ENCODE results near the gene JAZF1. TPM values are rescaled to one million over a fixed set of nuclear protein-coding genes. Genes with fewer than 3 reads are reported as not detected.

Gene JAZF1
- total and polyA plus RNA-seq, 9 of the 15 experiments (the other 6 are each of a cell fraction or from before 2014, with no cell fraction given) = 0.04 to 0.64 (median 0.11) TPM; not detected in 3

GRCh38 chr7:27900006-27900405, 280.6 kb downstream of the JAZF1 start (continued):
- TF ChIP-seq TFE3 (CRISPR knock-in tag; IDR thresholded peaks at IDR 0.05) (no peak), EP300 (IDR thresholded peaks at IDR 0.05; ENCODE audit: low read length) (no peak), GABPB2 (CRISPR knock-in tag; conservative IDR thresholded peaks at IDR 0.05) (no peak), SMARCA5 (IDR thresholded peaks at IDR 0.05) (no peak), RERE (CRISPR knock-in tag; IDR thresholded peaks at IDR 0.05; ENCODE audit: borderline replicate concordance) (no peak)

Data from K562 (cell line).